DOHH2 (cell line): ENCODE results near the gene UVRAG.

Experiments
- EZH2phosphoT487 ChIP-seq: fragments of 200-600 bp; sonication (generic); IDR thresholded peaks from 2 replicates; pipeline ENCODE4 v1.6.1; 2017; ENCODE audit warnings: borderline replicate concordance, mild to moderate bottlenecking, antibody characterized with exemption, low read length, moderate library complexity, mixed read lengths
- TF ChIP-seq, protein P1 (sequence below): fragments of 200-600 bp; sonication (generic); IDR thresholded peaks from one replicate; pipeline ENCODE4 v1.5.1; 2014; ENCODE audit warnings: antibody characterized with exemption, mild to moderate bottlenecking, low read depth, low read length; ENCODE audit not compliant: poor library complexity, severe bottlenecking

DNA sequence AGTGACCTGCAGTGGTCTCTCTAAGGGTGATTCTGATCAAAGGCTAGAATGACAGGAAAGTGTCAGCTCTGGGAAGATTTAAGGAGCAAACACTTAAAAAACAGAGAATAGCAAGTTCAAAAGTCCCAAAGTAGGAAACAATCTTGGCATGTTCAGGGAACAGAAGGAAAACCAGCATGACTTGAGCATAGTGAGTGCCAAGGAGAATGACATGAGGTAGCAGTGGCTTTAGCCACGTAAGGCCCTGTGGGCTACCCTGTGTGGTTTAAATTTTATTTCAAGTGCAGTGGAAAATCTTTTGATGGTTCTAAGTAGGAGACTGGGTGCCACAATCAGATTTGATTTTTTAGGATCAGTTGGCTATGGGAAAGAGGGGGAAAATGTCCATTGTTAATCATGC lies 241.9 kb downstream of the UVRAG start:
- TF ChIP-seq, protein P1, sequence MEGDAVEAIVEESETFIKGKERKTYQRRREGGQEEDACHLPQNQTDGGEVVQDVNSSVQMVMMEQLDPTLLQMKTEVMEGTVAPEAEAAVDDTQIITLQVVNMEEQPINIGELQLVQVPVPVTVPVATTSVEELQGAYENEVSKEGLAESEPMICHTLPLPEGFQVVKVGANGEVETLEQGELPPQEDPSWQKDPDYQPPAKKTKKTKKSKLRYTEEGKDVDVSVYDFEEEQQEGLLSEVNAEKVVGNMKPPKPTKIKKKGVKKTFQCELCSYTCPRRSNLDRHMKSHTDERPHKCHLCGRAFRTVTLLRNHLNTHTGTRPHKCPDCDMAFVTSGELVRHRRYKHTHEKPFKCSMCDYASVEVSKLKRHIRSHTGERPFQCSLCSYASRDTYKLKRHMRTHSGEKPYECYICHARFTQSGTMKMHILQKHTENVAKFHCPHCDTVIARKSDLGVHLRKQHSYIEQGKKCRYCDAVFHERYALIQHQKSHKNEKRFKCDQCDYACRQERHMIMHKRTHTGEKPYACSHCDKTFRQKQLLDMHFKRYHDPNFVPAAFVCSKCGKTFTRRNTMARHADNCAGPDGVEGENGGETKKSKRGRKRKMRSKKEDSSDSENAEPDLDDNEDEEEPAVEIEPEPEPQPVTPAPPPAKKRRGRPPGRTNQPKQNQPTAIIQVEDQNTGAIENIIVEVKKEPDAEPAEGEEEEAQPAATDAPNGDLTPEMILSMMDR: no peak
- TF ChIP-seq EZH2phosphoT487: no peak
